Spleen (tissue), 7 donors: ENCODE measurements around the gene NPC1.

Experiments used
- POLR2A ChIP-seq, 3 donors: fragments of 450-650 bp; IDR thresholded peaks; one replicate each; pipeline ENCODE4 v1.5.1; 2017; ENCODE audit warnings: antibody characterized with exemption in 3 of 3, mild to moderate bottlenecking in 1 of 3
- POLR2AphosphoS5 ChIP-seq, 3 donors: sonication (generic); formaldehyde crosslinking; IDR thresholded peaks; one replicate each; pipeline ENCODE4 v1.5.1; 2017; ENCODE audit warnings: antibody characterized with exemption in 3 of 3
- TF ChIP-seq, protein P1 (sequence below), 11 experiments: fragments of 200-600 bp in 7 of 11; fragments of 450-650 bp in 4 of 11; sonication (generic) in 4 of 11; IDR thresholded peaks in 8 of 11; conservative IDR thresholded peaks in 3 of 11; 1 replicate in 7 of 11; 2 replicates in 4 of 11; pipeline versions ENCODE4 v1.4.0 to v1.8.0; 2016 to 2021; ENCODE audit warnings: antibody characterized with exemption in 11 of 11, inconsistent platforms in 4 of 11, mild to moderate bottlenecking in 1 of 11
- donor health status: DM: no; HTN: no; CAD: no; lungs with moderate emphysema.
- donor health status: DM: no; HTN: no; CAD: no.
- donor health status: DM: no; HTN: no; CAD: no.

DNA sequence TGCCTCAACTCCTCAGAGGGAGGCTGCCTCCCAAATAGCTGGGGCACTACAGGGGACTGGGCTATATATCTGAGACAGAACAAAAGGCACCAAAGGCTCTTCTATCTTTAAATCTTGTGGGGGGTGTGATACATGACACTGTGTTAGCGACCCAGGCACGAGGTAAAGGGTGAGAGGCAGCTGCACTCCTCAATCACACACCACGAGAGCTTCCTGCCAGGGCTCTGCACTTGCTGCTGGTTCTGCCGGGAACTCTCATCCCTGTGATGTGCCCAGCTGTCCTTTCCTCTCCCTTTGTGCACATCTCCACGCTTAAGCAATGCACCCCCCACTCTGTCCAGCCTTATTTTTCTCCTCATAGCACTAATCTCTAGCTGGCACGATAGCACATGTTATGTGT is 32.4 kb downstream of the NPC1 start:
- TF ChIP-seq, protein P1, sequence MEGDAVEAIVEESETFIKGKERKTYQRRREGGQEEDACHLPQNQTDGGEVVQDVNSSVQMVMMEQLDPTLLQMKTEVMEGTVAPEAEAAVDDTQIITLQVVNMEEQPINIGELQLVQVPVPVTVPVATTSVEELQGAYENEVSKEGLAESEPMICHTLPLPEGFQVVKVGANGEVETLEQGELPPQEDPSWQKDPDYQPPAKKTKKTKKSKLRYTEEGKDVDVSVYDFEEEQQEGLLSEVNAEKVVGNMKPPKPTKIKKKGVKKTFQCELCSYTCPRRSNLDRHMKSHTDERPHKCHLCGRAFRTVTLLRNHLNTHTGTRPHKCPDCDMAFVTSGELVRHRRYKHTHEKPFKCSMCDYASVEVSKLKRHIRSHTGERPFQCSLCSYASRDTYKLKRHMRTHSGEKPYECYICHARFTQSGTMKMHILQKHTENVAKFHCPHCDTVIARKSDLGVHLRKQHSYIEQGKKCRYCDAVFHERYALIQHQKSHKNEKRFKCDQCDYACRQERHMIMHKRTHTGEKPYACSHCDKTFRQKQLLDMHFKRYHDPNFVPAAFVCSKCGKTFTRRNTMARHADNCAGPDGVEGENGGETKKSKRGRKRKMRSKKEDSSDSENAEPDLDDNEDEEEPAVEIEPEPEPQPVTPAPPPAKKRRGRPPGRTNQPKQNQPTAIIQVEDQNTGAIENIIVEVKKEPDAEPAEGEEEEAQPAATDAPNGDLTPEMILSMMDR (IDR thresholded peaks at IDR 0.05 in 8 of 11, conservative IDR thresholded peaks at IDR 0.05 in 3 of 11), result no peak
- no peak for TF ChIP-seq POLR2A (IDR thresholded peaks at IDR 0.05)
- no peak for TF ChIP-seq POLR2AphosphoS5 (IDR thresholded peaks at IDR 0.05)
